Left ventricle myocardium inferior (tissue), 1 donor: Measurements from ENCODE around the gene MAST4. TPM values are rescaled to one million over a fixed set of nuclear protein-coding genes. Genes with fewer than 3 reads are reported as not detected.

Experiments
- DNase-seq: peaks from one replicate; pipeline ENCODE4 v3.0.0-alpha.2; 2020
- H3K27ac ChIP-seq: fragments of 200-600 bp; replicated peaks from 2 replicates; pipeline ENCODE4 v1.8.0; 2021
- H3K27me3 ChIP-seq: fragments of 200-600 bp; 2 replicates; pipeline ENCODE4 v1.8.0; 2021; ENCODE audit warnings: low read depth
- H3K36me3 ChIP-seq: fragments of 200-600 bp; 2 replicates; pipeline ENCODE4 v1.8.0; 2021
- H3K4me1 ChIP-seq: fragments of 200-600 bp; 2 replicates; pipeline ENCODE4 v1.8.0; 2021
- H3K4me3 ChIP-seq: fragments of 200-600 bp; 2 replicates; pipeline ENCODE4 v1.8.0; 2021; ENCODE audit warnings: mild to moderate bottlenecking, moderate library complexity
- H3K9me3 ChIP-seq: fragments of 200-600 bp; replicated peaks from 2 replicates; pipeline ENCODE4 v1.8.0; 2021
- CTCF ChIP-seq: fragments of 200-600 bp; IDR thresholded peaks from 2 replicates; pipeline ENCODE4 v1.8.0; 2021; ENCODE audit warnings: antibody characterized with exemption, mild to moderate bottlenecking, borderline replicate concordance
- intact Hi-C: fragments of 100-400 bp; cut with micrococcal nuclease; formaldehyde crosslinking; loops from one replicate; pipeline ENCODE4 v1.11.0; 2022
- total RNA-seq: library from RNA; stranded (reverse); fragmentation: NEBNext Ultra II Directional; extraction: Animal tissue kit (Norgen Biotek cat#: 25700); gene quantifications from one replicate; pipeline ENCODE4 v1.2.1, GENCODE V29; 2021
- donor health status: DM: no; HTN: yes; CAD: no; lungs with severe emphysema.

The MAST4 gene
- total RNA-seq, 1 donor from 2014 or later, result 55.7 TPM

- peaks cover 67% of the 10 kb centered on the region for H3K4me1 ChIP-seq
- no peaks in the 10 kb centered on the region for H3K9me3 ChIP-seq
- H3K27me3 ChIP-seq, result no peaks in the 10 kb centered on the region
- DNase-seq, result no peak
- no peak overlapping the region for H3K4me3 ChIP-seq
- peaks cover 7% of the 10 kb centered on the region for H3K36me3 ChIP-seq
- no peak for TF ChIP-seq CTCF
- H3K27ac ChIP-seq, result peak overlapping the region; percentile 65
- intact Hi-C loops, result no loop called here
Measured at GRCh38 chr5:67051164-67051563, 455.0 kb downstream of the MAST4 start.

- no peak for DNase-seq
- Histone ChIP-seq H3K36me3 (peaks cover 9% of the 10 kb centered on the region), H3K27ac (no peak overlapping the region), H3K9me3 (no peaks in the 10 kb centered on the region), H3K4me3 (no peak overlapping the region), H3K27me3 (no peaks in the 10 kb centered on the region), H3K4me1 (peaks cover 58% of the 10 kb centered on the region)
- TF ChIP-seq CTCF, result no peak
- intact Hi-C loops, result no loop called here
Measured at GRCh38 chr5:67052034-67052433, 455.8 kb downstream of the MAST4 start.

GRCh38 chr5:67053229-67053628 lies 457.0 kb downstream of the MAST4 start:
- H3K9me3 ChIP-seq, result no peaks in the 10 kb centered on the region
- H3K27me3 ChIP-seq, result no peaks in the 10 kb centered on the region
- TF ChIP-seq CTCF, result peak; percentile 19
- H3K4me1 ChIP-seq, result peaks cover 52% of the 10 kb centered on the region
- H3K27ac ChIP-seq, result no peak overlapping the region
- intact Hi-C loops, result no loop called here
- no peak overlapping the region for H3K4me3 ChIP-seq
- no peak for DNase-seq
- H3K36me3 ChIP-seq, result peaks cover 11% of the 10 kb centered on the region

- intact Hi-C loops, result no loop called here
- no peak overlapping the region for H3K4me3 ChIP-seq
- peaks cover 11% of the 10 kb centered on the region for H3K36me3 ChIP-seq
- H3K4me1 ChIP-seq, result peaks cover 65% of the 10 kb centered on the region
- no peaks in the 10 kb centered on the region for H3K27me3 ChIP-seq
- peak; percentile 13 for TF ChIP-seq CTCF
- no peak for DNase-seq
- H3K27ac ChIP-seq, result peak overlapping the region; percentile 36
- H3K9me3 ChIP-seq, result no peaks in the 10 kb centered on the region
Measured at GRCh38 chr5:67058998-67059743, 463.0 kb downstream of the MAST4 start.

- H3K4me1 ChIP-seq, result peaks cover 72% of the 10 kb centered on the region
- H3K27ac ChIP-seq, result peak overlapping the region; percentile 36
- no peaks in the 10 kb centered on the region for H3K9me3 ChIP-seq
- no peaks in the 10 kb centered on the region for H3K27me3 ChIP-seq
- H3K36me3 ChIP-seq, result peaks cover 11% of the 10 kb centered on the region
- TF ChIP-seq CTCF, result no peak
- no peak for DNase-seq
- intact Hi-C loops, result loop anchor here (10.0 kb wide), 1 partner anchor 45 kb away; no protein-coding TSS in a partner anchor
- H3K4me3 ChIP-seq, result no peak overlapping the region
Measured at GRCh38 chr5:67059744-67060490, 463.7 kb downstream of the MAST4 start.
